Measurements from ENCODE around the gene UST. TPM values are rescaled to one million over a fixed set of nuclear protein-coding genes. Genes with fewer than 3 reads are reported as not detected.
"Not testable (repeated sequence)": the region's sequence is repeated elsewhere in the genome, so short reads cannot be mapped to it uniquely, and the experiment has no call there.

The UST gene
- total RNA-seq, 2 donors from 2014 or later, result 24.2 to 30.8 TPM

DNA sequence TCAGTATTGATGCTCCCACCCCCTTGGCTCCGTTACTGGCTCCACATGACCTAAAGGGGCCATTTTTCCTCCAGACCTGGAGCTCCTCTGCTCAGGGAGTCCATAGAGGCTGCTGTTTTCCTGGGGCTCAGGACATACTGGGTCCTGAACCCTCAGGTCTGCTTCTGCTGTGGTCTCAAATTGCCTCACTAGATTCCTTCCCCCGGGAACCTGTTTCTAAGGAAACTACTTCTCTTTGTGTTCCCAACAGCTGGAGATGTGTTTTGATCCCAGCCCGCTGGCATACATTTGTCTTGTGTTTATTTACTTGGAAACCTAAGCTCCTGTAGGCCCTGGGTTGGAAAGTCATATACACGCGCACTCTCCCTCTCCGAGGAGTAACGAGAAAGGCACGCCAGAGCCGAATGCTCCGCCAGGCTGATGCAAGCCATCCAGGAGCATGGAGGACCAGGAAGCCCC, 222.8 kb downstream of the UST start:
- no peaks in the 10 kb centered on the region for H3K36me3 ChIP-seq
- peaks cover 0 to 42% of the 10 kb centered on the region in 2 donors for H3K4me1 ChIP-seq (ENCODE audit: control insufficient read depth in 1 of 2, low read depth in 2 of 2)
- H3K27ac ChIP-seq, result no peak overlapping the region
- no peaks in the 10 kb centered on the region for H3K27me3 ChIP-seq (replicated peaks; ENCODE audit: insufficient read depth)
- no peak for ATAC-seq (ENCODE audit: insufficient number of reproducible peaks, low FRiP score, low read depth)
- H3K9me3 ChIP-seq, result no peaks in the 10 kb centered on the region
- no peak for DNase-seq (ENCODE audit: low spot score)
- TF ChIP-seq, protein P1, sequence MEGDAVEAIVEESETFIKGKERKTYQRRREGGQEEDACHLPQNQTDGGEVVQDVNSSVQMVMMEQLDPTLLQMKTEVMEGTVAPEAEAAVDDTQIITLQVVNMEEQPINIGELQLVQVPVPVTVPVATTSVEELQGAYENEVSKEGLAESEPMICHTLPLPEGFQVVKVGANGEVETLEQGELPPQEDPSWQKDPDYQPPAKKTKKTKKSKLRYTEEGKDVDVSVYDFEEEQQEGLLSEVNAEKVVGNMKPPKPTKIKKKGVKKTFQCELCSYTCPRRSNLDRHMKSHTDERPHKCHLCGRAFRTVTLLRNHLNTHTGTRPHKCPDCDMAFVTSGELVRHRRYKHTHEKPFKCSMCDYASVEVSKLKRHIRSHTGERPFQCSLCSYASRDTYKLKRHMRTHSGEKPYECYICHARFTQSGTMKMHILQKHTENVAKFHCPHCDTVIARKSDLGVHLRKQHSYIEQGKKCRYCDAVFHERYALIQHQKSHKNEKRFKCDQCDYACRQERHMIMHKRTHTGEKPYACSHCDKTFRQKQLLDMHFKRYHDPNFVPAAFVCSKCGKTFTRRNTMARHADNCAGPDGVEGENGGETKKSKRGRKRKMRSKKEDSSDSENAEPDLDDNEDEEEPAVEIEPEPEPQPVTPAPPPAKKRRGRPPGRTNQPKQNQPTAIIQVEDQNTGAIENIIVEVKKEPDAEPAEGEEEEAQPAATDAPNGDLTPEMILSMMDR (IDR thresholded peaks at IDR 0.05), result no peak
- H3K4me3 ChIP-seq, result no peak overlapping the region

DNA sequence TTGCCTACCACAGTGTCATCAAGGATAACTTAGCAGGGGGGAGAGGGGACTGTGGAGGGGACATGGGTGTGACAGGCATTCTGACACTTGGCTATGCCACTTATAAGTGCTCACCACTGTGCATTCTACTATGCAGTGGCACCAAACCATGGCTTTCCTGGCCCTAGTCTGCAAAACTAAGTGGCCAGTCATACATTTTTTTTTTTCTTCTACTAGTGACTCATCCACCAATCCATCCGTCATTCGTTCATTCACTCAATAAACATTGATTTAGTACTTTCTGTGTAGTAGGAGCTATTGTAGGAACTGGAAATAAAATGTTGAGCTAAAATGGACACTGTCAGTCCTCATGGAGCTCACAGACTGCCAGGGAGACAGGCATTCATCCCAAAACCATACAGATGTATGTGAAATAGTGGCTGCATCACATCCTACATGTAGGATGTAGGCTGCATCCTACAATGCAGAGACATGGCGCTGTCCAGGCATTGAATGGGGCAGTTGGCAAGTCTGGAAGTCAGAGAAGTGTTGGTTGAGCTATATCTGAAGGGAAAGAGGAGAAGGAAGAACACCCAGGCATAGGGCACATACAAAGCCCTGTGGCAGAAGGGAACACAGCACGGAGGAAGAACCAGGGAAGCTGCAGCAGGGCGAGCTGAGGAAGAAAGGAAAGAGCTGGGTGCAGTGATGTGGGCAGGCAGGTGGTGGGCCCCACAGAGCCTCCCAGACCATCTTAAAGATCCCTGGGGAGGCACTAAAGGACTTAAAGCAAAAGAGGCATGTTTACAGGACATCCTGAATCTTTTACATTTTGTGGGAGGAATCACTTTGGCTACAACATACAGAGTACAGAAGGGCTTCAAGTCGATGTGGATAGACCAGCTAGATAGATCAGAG, 224.4 kb downstream of the UST start:
- DNase-seq (ENCODE audit: low spot score) (no peak), ATAC-seq (ENCODE audit: insufficient number of reproducible peaks, low FRiP score, low read depth) (peak; percentile 33)
- H3K27ac ChIP-seq, result no peak overlapping the region
- H3K4me1 ChIP-seq (ENCODE audit: control insufficient read depth in 1 of 2, low read depth in 2 of 2), result peaks cover 0 to 42% of the 10 kb centered on the region in 2 donors
- TF ChIP-seq, protein P1 (IDR thresholded peaks at IDR 0.05), result no peak
- H3K27me3 ChIP-seq (replicated peaks; ENCODE audit: insufficient read depth), result no peaks in the 10 kb centered on the region
- H3K36me3 ChIP-seq, result no peaks in the 10 kb centered on the region
- no peaks in the 10 kb centered on the region for H3K9me3 ChIP-seq
- H3K4me3 ChIP-seq, result no peak overlapping the region

DNA sequence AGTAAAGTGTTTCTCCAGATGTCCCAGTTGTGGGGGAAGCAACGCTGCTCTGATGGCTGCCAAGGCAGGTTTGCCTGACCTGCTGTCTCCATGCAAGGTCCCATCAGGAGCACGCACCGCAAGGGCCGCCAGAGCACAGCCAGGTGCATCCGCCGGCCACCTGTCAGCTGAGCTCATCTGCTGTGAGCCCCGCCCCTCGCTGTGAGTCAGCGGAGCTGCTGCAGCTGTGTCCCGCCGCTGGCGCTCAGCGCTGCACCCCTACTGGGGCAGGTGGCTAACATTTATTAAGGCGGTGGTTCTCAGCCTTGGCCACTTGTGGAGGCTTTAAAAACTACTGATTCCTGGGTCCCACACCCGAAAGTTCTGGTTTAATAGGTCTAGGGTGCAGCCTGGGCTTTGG, 225.7 kb downstream of the UST start:
- Histone ChIP-seq H3K4me1 (ENCODE audit: control insufficient read depth in 1 of 2, low read depth in 2 of 2) (peaks cover 0 to 40% of the 10 kb centered on the region in 2 donors), H3K4me3 (no peak overlapping the region), H3K27ac (no peak overlapping the region), H3K36me3 (no peaks in the 10 kb centered on the region), H3K9me3 (no peaks in the 10 kb centered on the region), H3K27me3 (replicated peaks; ENCODE audit: insufficient read depth) (no peaks in the 10 kb centered on the region)
- no peak for DNase-seq (ENCODE audit: low spot score)
- no peak for ATAC-seq (ENCODE audit: insufficient number of reproducible peaks, low FRiP score, low read depth)
- TF ChIP-seq, protein P1 (IDR thresholded peaks at IDR 0.05), result no peak

DNA sequence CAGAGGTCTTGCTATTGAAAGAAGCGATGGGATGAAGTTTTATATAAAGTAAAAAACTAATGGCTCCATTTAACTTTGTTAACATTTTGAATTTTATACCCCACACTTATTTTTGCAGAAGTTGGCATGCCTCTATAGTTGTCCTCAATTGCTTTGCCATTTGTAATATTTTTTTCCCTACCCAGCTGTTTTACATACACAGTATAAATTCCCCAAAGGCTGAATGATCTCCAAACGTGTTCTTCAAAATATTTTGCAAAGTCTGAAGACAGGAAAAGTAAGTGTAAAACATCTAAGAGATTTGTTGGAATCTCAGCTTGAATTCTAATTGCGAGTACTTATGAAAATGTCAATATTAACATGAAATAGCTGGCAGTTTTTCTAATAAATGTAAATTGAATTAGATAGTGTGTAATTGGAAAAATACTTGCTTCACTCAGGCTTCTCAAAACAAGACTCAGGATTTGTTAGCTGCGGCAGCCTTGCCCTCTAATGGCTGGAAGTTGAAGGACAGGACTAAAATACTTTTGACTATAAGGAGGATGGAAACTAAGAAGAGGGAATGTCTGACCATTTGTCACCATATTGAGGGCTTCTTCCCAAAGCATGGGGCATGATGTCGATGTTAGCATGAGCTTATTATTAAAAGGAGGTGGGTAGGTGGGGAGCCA, 226.8 kb downstream of the UST start:
- H3K36me3 ChIP-seq, result no peaks in the 10 kb centered on the region
- TF ChIP-seq, protein P1 (IDR thresholded peaks at IDR 0.05), result peak; percentile 51
- H3K27ac ChIP-seq, result no peak overlapping the region
- ATAC-seq (ENCODE audit: insufficient number of reproducible peaks, low FRiP score, low read depth) (peak; percentile 44), DNase-seq (ENCODE audit: low spot score) (no peak)
- H3K9me3 ChIP-seq, result no peaks in the 10 kb centered on the region
- H3K4me3 ChIP-seq, result no peak overlapping the region
- H3K27me3 ChIP-seq (replicated peaks; ENCODE audit: insufficient read depth), result no peaks in the 10 kb centered on the region
- peaks cover 0 to 29% of the 10 kb centered on the region in 2 donors for H3K4me1 ChIP-seq (ENCODE audit: control insufficient read depth in 1 of 2, low read depth in 2 of 2)

DNA sequence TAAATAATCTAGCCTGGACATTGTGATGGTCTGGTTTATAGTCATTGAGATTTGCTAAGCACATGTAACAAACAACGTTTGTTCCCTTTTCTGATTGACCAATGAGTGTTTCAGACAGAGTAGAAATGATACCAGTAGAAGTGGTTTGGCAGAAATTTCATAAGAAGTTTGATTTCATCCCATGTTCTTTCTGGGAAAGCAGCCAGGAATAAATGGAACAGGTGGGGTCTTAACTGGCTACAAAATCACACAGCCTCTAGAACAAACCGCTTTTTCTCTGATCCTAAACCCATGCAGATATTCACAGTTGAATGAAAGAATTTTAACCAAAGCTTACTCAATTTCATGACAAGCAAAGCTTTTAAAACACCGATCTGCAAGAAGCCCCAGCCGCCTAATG, 227.5 kb downstream of the UST start:
- no peak overlapping the region for H3K27ac ChIP-seq
- no peaks in the 10 kb centered on the region for H3K27me3 ChIP-seq (replicated peaks; ENCODE audit: insufficient read depth)
- DNase-seq (ENCODE audit: low spot score), result no peak
- TF ChIP-seq, protein P1 (IDR thresholded peaks at IDR 0.05), result no peak
- peaks cover 0 to 22% of the 10 kb centered on the region in 2 donors for H3K4me1 ChIP-seq (ENCODE audit: control insufficient read depth in 1 of 2, low read depth in 2 of 2)
- no peak for ATAC-seq (ENCODE audit: insufficient number of reproducible peaks, low FRiP score, low read depth)
- H3K9me3 ChIP-seq, result no peaks in the 10 kb centered on the region
- H3K36me3 ChIP-seq, result no peaks in the 10 kb centered on the region
- H3K4me3 ChIP-seq, result no peak overlapping the region

DNA sequence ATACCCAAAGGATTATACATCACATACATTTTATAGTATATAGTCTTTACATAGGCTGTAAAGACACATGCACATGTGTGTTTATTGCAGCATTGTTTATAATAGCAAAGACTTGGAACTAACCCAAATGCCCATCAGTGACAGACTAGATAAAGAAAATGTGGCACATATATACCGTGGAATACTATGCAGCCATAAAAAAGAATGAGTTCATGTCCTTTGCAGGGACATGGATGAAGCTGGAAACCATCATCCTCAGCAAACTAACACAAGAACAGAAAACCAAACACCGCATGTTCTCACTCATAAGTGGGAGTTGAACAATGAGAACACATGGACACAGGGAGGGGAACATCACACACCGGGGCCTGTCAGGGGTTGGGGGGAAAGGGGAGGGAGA, 231.5 kb downstream of the UST start:
- H3K27me3 ChIP-seq (replicated peaks; ENCODE audit: insufficient read depth); ATAC-seq (ENCODE audit: insufficient number of reproducible peaks, low FRiP score, low read depth); H3K4me1 ChIP-seq (ENCODE audit: control insufficient read depth in 1 of 2, low read depth in 2 of 2); H3K27ac ChIP-seq; H3K36me3 ChIP-seq; H3K4me3 ChIP-seq; H3K9me3 ChIP-seq; DNase-seq (ENCODE audit: low spot score): not testable (repeated sequence)

All from thoracic aorta (tissue), 2 donors.